Stomach (tissue), 4 donors: ENCODE results near the gene ANLN.

Experiments used
- EP300 ChIP-seq: sonication (generic); formaldehyde crosslinking; IDR thresholded peaks from one replicate; pipeline ENCODE4 v1.6.1; 2017; ENCODE audit warnings: antibody characterized with exemption
- POLR2A ChIP-seq, 4 donors: fragments of 450-650 bp; IDR thresholded peaks; one replicate each; pipeline ENCODE4 v1.6.1; 2016; ENCODE audit warnings: antibody characterized with exemption in 4 of 4, control low read depth in 2 of 4, mild to moderate bottlenecking in 1 of 4, moderate library complexity in 1 of 4
- POLR2AphosphoS5 ChIP-seq, 3 donors: sonication (generic); formaldehyde crosslinking; IDR thresholded peaks; one replicate each; pipeline ENCODE4 v1.6.1; 2016; ENCODE audit warnings: antibody characterized with exemption in 3 of 3
- TF ChIP-seq, protein P1 (sequence below), 7 experiments: fragments of 450-650 bp in 4 of 7; fragments of 200-600 bp in 3 of 7; sonication (generic) in 3 of 7; IDR thresholded peaks; one replicate each; pipeline ENCODE4 v1.5.1; 2016 to 2019; ENCODE audit warnings: antibody characterized with exemption in 7 of 7, control low read depth in 2 of 7, mild to moderate bottlenecking in 1 of 7

DNA sequence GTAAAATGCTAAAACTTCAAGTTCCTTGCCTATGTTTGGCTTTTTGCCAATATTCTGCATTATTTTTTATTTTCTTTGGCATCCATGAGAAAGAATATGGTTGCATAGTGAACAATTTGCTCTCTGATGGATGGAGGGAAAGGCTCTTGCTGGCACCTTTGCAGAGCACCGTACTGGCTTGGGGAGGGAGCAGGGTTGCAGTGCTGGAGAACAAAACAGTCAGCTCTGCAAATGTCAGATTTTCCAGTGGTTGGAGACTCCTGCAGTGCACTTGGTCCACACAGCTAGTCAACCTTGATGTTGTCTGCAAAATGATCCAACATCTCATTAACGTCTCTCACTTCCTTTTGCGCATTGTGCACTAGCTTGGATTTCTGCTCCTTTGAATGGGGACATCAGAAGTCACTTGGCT is 100.8 kb downstream of the ANLN start:
- TF ChIP-seq, protein P1, sequence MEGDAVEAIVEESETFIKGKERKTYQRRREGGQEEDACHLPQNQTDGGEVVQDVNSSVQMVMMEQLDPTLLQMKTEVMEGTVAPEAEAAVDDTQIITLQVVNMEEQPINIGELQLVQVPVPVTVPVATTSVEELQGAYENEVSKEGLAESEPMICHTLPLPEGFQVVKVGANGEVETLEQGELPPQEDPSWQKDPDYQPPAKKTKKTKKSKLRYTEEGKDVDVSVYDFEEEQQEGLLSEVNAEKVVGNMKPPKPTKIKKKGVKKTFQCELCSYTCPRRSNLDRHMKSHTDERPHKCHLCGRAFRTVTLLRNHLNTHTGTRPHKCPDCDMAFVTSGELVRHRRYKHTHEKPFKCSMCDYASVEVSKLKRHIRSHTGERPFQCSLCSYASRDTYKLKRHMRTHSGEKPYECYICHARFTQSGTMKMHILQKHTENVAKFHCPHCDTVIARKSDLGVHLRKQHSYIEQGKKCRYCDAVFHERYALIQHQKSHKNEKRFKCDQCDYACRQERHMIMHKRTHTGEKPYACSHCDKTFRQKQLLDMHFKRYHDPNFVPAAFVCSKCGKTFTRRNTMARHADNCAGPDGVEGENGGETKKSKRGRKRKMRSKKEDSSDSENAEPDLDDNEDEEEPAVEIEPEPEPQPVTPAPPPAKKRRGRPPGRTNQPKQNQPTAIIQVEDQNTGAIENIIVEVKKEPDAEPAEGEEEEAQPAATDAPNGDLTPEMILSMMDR (IDR thresholded peaks at IDR 0.05), result no peak
- TF ChIP-seq POLR2A (IDR thresholded peaks at IDR 0.05) (no peak), POLR2AphosphoS5 (IDR thresholded peaks at IDR 0.05) (no peak), EP300 (no peak)
